NCI-H774 (cell line): ENCODE results near the gene TUBB.
"Not testable (repeated sequence)": the region's sequence is repeated elsewhere in the genome, so short reads cannot be mapped to it uniquely, and the experiment has no call there.

Experiments
- DNase-seq: peaks from one replicate; lab custom pipeline; 2025; lab: John Stamatoyannopoulos, UW

The TUBB gene

DNA sequence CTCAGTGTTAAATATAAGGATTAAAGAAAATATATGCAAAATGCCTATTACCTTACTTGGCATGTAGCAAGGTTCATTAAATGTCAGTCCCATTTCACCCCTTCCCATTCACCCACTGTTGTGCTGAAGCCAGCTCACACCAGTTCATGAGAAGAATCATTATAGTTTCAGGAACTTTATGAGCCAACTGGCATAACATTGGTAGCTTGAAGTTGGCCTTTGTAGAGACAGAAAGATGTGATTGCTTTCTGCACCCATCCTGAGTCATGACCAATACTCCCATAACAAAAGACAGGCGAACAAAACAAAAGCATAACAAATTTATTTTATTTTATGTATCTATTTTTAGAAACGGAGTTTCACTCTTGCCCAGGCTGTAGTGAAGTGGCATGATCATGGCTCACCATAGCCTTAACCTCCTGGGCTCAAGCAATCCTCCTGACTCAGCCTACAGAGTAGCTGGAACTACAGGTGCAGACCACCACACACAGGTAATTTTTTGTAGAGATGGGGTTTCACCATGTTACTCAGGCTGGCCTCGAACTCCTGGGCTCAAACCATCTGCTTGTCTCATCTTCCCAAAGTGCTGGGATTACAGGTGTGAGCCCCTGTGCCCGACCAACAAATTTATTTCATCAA, 41.8 kb downstream of the TUBB start:
- DNase-seq: no peak

DNA sequence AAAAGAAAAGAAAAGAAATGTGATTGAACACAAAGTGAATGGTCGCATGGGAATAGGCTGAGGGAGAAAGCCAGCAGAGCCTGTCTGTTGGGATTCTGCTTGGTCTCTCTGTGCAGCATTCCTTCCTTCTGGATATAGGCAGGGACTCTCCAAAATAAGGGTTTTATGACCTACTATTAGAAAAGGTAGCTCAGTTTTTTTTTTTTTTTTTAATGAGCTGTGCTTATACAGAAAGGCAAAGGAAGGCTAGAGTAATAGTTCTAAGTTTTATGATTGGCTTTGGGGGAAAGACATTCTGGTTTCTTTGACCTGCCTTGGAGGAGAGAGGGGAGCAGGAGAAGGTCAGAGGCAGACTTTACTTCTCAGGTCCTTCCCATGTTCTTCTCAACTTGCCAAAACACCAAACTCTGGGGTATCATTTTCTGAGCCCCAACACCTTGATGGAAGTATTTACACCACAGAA, 43.0 kb downstream of the TUBB start:
- no peak for DNase-seq

DNA sequence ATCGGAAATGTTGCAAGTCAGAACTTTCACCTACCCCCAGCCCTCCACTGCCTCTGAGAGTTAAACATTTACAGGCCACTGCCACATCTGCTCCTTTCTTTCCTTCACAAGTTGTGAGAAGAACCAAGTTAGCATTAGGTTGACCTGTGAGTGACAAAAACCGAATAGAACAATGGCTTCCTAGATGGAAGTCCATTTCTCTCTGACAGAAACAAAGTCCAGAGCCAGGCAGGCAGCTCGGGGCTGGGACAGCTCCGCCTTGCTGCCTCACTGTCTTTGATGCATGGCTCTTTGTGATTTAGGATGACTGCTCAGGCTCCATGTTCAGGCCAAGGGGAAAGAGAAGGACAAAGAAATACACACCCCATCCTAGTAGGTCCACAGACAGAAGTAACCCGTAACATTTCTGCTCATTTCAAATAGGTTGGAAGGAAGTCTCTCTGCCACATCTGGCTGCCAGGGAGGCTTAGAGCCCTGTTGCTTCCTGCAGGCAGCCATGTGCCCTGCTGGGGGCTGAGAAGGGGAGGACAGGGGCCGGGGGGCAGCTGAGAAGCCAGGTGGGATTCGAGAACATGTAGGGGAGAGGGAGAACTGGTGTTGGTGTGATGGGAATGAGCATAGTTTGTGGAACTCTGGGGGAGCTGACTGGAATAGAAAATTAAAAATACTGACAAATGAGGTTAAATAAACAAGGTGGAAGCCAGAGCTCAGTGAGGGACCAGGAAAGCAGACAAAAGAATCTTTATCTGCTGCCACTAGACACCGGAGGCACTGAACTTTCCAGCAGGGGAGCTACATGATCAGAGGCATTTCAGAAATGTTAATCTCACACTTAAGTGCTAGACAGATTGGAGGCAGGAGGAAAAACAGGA, 43.7 kb downstream of the TUBB start:
- peak; percentile 55 for DNase-seq

DNA sequence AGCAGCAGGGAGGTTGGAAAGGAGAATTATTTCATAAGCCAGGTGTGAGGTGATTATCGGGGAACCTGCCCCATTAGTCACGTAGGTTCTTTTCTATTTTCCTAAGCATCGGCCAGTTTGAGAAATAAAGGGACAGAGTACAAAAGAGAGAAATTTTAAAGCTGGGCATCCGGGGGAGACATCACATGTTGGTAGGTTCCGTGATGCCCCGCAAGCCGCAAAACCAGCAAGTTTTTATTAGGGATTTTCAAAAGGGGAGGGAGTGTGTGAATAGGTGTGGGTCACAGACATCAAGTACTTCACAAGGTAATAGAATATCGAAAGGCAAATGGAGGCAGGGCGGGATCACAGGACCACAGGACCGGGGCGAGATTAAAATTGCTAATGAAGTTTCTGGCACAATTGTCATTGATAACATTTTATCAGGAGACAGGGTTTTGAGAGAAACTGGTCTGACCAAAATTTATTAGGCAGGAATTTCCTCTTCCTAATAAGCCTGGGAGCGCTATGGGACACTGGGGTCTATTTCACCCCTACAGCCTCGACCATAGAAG, 44.4 kb downstream of the TUBB start:
- not testable (repeated sequence) for DNase-seq

DNA sequence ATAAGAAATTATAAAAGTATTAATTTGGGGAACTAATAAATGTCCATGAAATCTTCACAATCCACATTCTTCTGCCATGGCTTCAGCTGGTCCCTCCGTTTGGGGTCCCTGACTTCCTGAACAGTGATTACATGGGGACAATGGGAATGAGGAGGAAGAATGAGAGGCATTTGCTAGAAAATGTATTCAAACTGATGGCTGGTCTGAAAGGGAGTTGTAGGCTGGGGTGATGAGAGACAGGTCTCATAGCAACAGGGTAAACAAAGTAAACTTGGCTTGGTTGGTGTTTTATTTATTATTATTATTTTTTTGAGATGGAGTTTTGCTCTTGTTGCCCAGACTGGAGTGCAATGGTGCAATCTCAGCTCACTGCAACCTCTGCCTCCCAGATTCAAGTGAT, 45.3 kb downstream of the TUBB start:
- DNase-seq: not testable (repeated sequence)

DNA sequence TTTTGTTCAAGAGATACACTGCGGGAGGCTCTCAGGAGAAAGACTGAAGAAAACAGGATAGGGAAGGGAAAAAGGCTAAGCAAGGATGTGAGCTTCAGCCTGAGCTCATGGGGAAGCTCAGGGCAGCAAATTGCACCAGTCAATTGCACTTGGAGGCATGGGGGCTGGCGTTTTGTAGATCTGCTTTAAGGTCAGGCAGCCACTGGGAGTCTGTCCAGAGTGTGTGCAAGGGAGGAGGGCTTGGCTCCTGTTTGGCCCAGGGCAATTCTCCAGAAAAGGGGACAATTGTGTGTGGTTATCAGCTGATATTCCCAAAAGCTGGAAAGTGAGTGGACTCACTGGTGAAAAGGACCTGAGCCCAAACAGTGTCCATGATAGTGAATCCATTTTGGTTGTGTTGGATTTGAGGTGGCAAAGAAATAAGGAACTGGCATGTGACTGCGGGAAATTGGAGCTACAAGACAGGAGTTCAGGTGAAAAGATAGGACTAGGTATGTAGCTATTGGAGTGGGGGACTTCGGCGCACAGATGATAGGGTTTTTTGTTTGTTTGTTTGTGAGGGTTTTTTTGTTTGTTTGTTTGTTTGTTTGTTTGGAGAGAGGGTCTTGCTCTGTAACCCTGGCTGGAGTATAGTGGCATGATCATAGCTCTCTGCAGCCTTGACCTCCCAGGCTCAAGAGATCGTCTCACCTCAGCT, 46.5 kb downstream of the TUBB start:
- no peak for DNase-seq

DNA sequence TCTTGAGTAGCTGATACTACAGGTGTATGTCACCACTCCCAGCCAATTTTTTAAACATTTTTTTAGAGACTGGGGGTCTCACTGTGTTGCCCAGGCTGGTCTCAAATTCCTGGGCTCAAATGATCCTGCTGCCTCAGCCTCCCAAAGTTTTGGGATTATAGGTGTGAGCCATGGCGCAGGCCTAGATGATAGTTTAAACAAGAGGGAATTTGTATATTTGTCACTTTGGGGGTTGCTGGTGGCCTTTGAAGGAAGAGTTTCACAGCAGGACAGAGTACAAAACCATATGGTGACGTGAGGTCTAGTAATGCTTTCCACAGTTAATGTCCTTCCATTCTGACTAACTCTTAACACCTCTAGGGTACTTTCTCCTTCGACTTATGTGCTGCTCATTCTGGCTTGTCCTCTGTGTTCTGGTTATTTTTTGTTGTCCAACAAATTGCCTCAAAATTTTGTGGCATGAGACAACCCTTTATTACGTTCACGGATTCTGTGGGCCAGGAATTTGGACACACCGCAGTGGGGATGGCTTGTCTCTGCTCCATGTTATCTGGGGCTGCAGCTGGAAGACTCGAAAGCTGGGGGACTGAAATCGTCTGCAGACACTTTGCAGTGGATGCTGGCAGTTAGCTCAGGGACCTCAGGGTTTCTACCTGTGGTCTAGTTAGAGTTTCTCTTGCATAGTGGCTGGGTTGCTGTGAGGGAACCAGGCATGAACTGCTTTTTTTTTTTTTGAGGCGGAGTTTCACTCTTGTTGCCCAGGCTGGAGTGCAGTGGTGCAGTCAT, 47.2 kb downstream of the TUBB start:
- no peak for DNase-seq

DNA sequence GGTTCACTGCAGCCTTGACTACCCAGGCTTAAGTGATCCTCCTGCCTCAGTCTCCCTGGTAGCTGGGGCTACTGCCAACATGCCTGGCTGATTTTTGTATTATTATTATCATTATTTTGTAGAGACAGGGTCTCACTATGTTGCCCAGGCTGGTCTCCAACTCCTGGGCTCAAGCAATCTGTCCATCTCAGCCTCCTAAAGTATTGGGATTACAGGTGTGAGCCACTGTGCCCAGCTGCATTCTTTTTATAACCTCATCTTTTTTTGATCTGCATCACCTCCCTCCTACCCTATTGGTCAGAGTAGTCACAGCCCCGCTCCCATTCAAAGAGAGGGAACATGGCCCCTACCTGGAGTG, 47.8 kb downstream of the TUBB start:
- DNase-seq: no peak

DNA sequence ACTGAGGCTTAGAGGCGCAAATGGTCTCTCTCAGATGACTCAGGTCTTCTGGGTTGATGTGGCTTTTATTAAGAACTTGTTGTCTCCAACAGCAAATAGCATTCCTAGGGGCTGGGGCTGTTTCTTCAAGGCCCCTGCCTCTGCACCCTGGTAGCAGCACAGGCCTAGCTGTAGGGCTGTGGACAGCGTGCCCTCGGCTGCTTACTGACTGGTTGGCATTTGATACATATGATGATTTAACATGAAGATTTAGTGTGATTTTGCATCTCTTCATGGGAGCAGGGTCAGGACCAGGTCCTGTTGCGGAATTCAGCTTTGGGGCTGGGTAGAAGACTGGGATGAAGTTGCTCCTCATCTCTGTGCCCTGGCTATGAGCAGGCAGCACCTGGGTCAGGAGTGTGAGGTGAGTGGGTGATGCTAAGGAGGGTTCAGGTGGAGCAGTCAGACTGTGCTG, 48.5 kb downstream of the TUBB start:
- no peak for DNase-seq

DNA sequence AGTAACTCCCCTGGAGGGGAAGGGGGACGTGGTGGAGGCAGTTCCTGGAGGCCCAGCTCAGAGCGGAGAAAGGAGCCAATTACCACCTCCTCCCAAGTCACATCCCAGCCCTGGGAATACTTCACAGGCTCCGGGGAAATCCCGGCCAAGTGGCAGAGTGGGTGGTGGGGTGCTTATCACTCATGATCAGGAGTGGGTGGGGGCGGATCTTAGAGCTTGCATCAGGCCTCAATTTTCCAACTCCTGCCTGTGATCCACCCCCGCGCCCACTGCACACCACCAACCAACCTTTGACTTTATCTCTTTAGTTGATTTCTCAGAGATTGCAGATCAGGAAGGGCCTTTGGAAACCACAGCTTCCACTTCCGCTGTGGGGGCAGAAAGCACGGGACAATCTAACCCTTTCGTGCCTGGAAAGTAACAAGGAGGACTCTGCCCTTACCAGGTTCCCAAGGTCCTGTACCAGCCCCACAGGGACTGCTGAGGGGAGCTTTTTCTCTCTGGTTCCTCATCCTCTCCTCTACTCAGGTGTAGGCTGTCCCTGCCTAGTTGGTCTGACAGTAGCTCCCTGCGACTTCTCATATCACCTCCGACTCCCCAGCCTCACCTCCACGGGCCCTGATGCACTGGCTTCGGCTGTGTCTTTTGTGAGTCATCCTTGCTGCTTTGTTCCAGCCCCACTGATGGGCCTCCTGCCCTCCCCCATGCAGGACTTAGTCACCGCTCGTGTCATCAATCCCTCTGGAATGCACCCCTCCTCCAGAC, 49.1 kb downstream of the TUBB start:
- no peak for DNase-seq

DNA sequence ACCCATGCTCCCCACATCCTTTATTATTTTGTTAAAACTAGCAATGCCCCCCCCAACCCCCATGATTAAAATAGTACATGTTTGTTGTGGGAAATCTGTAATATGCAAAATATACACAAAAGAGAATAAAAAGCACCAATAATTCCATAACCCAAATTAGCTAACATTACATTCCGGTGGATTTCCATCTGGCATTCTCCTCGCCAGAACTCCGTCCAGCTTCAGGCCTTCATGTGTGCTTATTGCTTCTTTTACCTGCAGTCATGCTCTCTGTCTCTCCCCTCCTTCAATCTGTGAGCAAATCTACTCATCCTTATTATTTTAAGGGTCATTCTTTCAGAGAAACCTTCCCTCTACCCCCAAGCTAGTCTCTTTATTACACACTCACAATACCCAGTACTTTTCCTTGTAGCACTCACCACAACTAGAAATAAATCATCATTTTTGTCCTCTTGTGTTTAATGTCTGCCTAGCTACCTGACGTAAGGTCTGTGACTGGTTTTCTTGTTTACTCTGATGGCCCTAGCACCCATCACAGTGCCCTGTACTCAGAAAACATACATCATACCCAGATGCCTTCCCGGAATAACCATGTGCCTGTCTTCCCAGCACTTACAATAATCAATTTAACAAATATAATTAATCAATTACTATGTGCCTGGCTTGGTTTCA, 49.8 kb downstream of the TUBB start:
- DNase-seq: no peak

DNA sequence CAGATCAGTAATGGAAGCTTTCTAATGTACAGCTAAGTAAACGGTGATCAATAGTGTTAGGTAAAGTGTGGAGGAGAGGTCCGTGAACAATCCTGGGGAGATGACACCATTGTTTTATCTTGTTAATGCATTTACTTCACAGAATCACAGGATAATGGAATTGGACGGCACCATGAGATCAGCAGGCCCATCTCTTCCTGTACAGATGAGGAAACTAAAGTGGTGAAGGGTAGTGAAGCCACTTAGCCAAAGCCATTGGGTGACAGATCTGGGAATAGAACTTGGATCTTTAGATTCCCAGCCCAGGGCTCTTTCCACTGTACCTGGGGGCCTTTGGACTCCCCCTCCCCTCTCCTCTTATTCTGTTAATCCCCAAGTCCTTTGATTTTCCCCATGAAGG, 50.4 kb downstream of the TUBB start:
- DNase-seq: no peak

DNA sequence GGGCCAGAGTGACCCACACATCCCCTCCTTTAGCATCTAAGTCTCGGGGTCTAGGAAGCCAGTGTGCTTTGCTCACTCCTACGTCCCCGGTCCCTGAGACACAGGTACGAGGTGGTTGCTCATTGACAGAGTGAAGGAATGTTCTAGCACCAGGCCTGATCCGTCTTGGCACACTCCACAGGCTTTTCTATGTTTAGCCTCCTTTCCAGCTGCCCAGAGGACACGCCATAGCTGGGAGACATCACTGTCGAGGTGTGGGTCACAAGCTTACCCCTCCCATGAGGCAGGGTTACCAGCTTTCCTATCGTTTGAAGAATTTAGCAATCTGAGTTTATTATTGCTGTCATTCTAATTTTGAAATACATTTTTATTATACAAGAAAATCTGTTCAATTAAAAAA, 54.5 kb downstream of the TUBB start:
- no peak for DNase-seq
